Measurements from ENCODE around the gene SERPINI2. TPM values are rescaled to one million over a fixed set of nuclear protein-coding genes. Genes with fewer than 3 reads are reported as not detected.

SERPINI2 gene
- total and polyA plus RNA-seq, 2 of the 8 experiments (the other 6 are each of a cell fraction or from before 2014, with no cell fraction given): 0.26 TPM; not detected in 1

- no peaks in the 10 kb centered on the region for H3K36me3 ChIP-seq (ENCODE audit: control insufficient read depth in 2 of 4, insufficient read depth in 4 of 4, low read length in 3 of 4)
Measured at GRCh38 chr3:167480748-167481147, 6.9 kb upstream of the SERPINI2 start.

More at GRCh38 chr3:167480748-167481147, 6.9 kb upstream of the SERPINI2 start:
- no peak overlapping the region for H2BK12ac ChIP-seq (ENCODE audit: low read depth, low read length)
- ChIA-PET CTCF (ENCODE audit: partially characterized antibody) (interaction anchor here (0.5 to 1.5 kb wide), 2 partner anchors 10 to 72 kb away, joined by 3 to 8 read pairs; no protein-coding TSS in a partner anchor), POLR2A (ENCODE audit: partially characterized antibody) (no interaction called here)
- no peak overlapping the region for H2AK5ac ChIP-seq (ENCODE audit: low read depth, low read length)
- 91% methylated on average over 2 of the region's 2 CpGs; no CpG with 5 or more reads in 1 of the 2 experiments for WGBS, 2 experiments (ENCODE audit: extremely low coverage in 1 of 2, insufficient coverage in 1 of 2, insufficient read length in 1 of 2, insufficient replicate concordance in 2 of 2, low coverage in 1 of 2, low lambda C conversion rate in 2 of 2, missing lambda C conversion rate in 1 of 2)
- no peaks in the 10 kb centered on the region for H4K20me1 ChIP-seq (replicated peaks in 1 of 2; ENCODE audit: control insufficient read depth in 1 of 2, insufficient read depth in 2 of 2, low read length in 2 of 2)
- H3K4me1 ChIP-seq (replicated peaks in 1 of 4; ENCODE audit: control insufficient read depth in 3 of 4, insufficient read depth in 4 of 4, low read length in 3 of 4): no peaks in the 10 kb centered on the region
- H3K9ac ChIP-seq (replicated peaks in 1 of 4; ENCODE audit: extremely low read depth in 1 of 4, low read depth in 3 of 4, low read length in 3 of 4): peak overlapping the region in 1 of 4 experiments; percentile 8; a peak in 1 of 7 replicates
- H3K18ac ChIP-seq (ENCODE audit: extremely low read depth, low read length): no peak overlapping the region
- H4K5ac ChIP-seq (ENCODE audit: insufficient read length, low read depth, low read length): no peak overlapping the region
- no peak overlapping the region for H2BK20ac ChIP-seq (ENCODE audit: low read length)
- H4K8ac ChIP-seq (ENCODE audit: extremely low read depth, insufficient read depth, low read length): no peak overlapping the region
- no peak overlapping the region for H3K14ac ChIP-seq (ENCODE audit: insufficient read length)
- no peak overlapping the region for H3K4me3 ChIP-seq (ENCODE audit: extremely low read depth in 1 of 4, insufficient read depth in 2 of 4, low read depth in 3 of 4, low read length in 4 of 4)
- no peak overlapping the region for H3K27ac ChIP-seq (ENCODE audit: low read depth, low read length)
- no peak overlapping the region for H3K23ac ChIP-seq (ENCODE audit: insufficient read length)
- no peaks in the 10 kb centered on the region for H3K23me2 ChIP-seq (ENCODE audit: low read depth, low read length)
- no peak overlapping the region for H2BK15ac ChIP-seq (ENCODE audit: low read length)
- H2AFZ ChIP-seq (ENCODE audit: low read length): peak overlapping the region; percentile 41; the same call in 1 of the 2 replicates
- TF ChIP-seq HDAC6 (IDR thresholded peaks at IDR 0.05; ENCODE audit: low read depth, low read length) (no peak), CREB1 (IDR thresholded peaks at IDR 0.05) (no peak), HDAC2 (IDR thresholded peaks at IDR 0.05; ENCODE audit: borderline replicate concordance in 1 of 2, low read depth in 2 of 2, low read length in 2 of 2) (no peak)
- TF ChIP-seq, protein P1, sequence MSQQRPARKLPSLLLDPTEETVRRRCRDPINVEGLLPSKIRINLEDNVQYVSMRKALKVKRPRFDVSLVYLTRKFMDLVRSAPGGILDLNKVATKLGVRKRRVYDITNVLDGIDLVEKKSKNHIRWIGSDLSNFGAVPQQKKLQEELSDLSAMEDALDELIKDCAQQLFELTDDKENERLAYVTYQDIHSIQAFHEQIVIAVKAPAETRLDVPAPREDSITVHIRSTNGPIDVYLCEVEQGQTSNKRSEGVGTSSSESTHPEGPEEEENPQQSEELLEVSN (IDR thresholded peaks at IDR 0.05): no peak
- no peak overlapping the region for H2BK5ac ChIP-seq (ENCODE audit: low read depth, low read length)
- H4K91ac ChIP-seq (replicated peaks; ENCODE audit: insufficient read length, low read length): no peak overlapping the region
- H3K56ac ChIP-seq (replicated peaks; ENCODE audit: insufficient read length, low read depth, low read length): no peak overlapping the region
- DNase-seq (ENCODE audit: low read depth in 1 of 2, low spot score in 2 of 2) (no peak), FAIRE-seq (no peak)
- H3K4ac ChIP-seq (replicated peaks; ENCODE audit: insufficient read length, low read depth, low read length): no peak overlapping the region
- H3K79me1 ChIP-seq (ENCODE audit: low read depth, low read length): no peaks in the 10 kb centered on the region
- H3K4me2 ChIP-seq (ENCODE audit: insufficient read depth in 1 of 2, low read depth in 2 of 2, low read length in 2 of 2): no peak overlapping the region
- no peak overlapping the region for H2BK120ac ChIP-seq (replicated peaks; ENCODE audit: low read depth, low read length)
- H3K27me3 ChIP-seq (replicated peaks in 1 of 4; ENCODE audit: control insufficient read depth in 3 of 4, extremely low read depth in 1 of 4, insufficient read depth in 3 of 4, low read length in 3 of 4): no peaks in the 10 kb centered on the region
- H3K9me3 ChIP-seq (ENCODE audit: insufficient read depth in 2 of 2, low read depth in 1 of 2, low read length in 1 of 2): no peaks in the 10 kb centered on the region
- H3K79me2 ChIP-seq (ENCODE audit: control insufficient read depth in 1 of 2, insufficient read depth in 2 of 2, low read length in 2 of 2): no peaks in the 10 kb centered on the region

All from H1 (cell line).